Erythroblast (primary cell): Measurements from ENCODE around the gene PPP1R1C.

Experiments
- GATA1 ChIP-seq: IDR thresholded peaks from 2 replicates; pipeline ENCODE4 v1.6.1; 2011; ENCODE audit warnings: low read depth, mild to moderate bottlenecking, control low read depth, low read length, moderate library complexity
- POLR2A ChIP-seq: IDR thresholded peaks from 2 replicates; pipeline ENCODE4 v1.6.1; 2011; ENCODE audit warnings: mild to moderate bottlenecking, low read length

DNA sequence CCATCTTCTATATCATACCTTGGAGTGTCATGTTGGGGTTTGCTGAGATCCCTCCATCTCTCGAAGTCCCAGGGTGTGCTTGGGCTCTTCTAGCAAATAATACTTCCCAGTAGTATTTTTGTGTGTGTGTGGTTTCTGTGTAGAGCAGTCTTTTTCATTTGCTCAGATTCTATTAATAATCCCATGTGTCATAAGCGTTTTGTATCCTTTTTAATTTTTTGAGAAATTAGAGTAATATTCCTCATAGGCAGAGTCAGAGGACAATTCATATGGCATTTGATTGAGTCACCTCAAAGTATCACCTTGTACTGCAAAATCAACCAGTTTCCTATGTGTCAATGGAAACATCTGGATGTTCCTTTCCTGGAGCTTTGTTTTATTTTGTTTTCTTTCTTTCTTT is 37.4 kb upstream of the PPP1R1C start:
- TF ChIP-seq POLR2A = no peak
- no peak for TF ChIP-seq GATA1
